BJ (cell line): ENCODE results near the gene CDH18. TPM values are rescaled to one million over a fixed set of nuclear protein-coding genes. Genes with fewer than 3 reads are reported as not detected.

Experiments used
- CTCF ChIA-PET: fragments of 350-600 bp; formaldehyde crosslinking; extraction: SDS; loops from one replicate; lab custom pipeline; 2021; ENCODE audit warnings: antibody characterized with exemption, inconsistent platforms; lab: Yijun Ruan, JAX
- POLR2A ChIA-PET: fragments of 300-600 bp; sonication (Branson Sonifier 250); formaldehyde crosslinking; extraction: SDS; loops from one replicate; lab custom pipeline; 2021; ENCODE audit warnings: antibody characterized with exemption; lab: Charles Lee
- DNase-seq: peaks from one replicate; pipeline ENCODE4 v3.0.0-alpha.2; 2011; ENCODE audit warnings: low read depth
- H3K27me3 ChIP-seq: 2 replicates; pipeline ENCODE4 v1.6.0; 2011; ENCODE audit warnings: low read length; ENCODE audit not compliant: control insufficient read depth, insufficient read depth
- H3K36me3 ChIP-seq: 2 replicates; pipeline ENCODE4 v1.5.1; 2011; ENCODE audit warnings: low read length; ENCODE audit not compliant: control insufficient read depth, insufficient read depth
- H3K4me3 ChIP-seq: 2 replicates; pipeline ENCODE4 v1.5.1; 2011; ENCODE audit warnings: low read depth, mild to moderate bottlenecking, control low read depth, low read length
- CTCF ChIP-seq: IDR thresholded peaks from 2 replicates; pipeline ENCODE4 v1.5.1; 2011; ENCODE audit warnings: low read depth, mild to moderate bottlenecking, control low read depth, inconsistent platforms, low read length, moderate library complexity; ENCODE audit not compliant: insufficient read depth
- polyA plus RNA-seq: library from polyadenylated mRNA; depleted of rRNA; stranded (reverse); fragments of >200 nt; gene quantifications from 2 replicates; pipeline ENCODE4 v1.2.3, GENCODE V29; 2011

The CDH18 gene
- polyA plus RNA-seq, 1 experiment, result 0.31 TPM

GRCh38 chr5:19532936-19533335 is 455.1 kb downstream of the CDH18 start:
- no peak for TF ChIP-seq CTCF
- DNase-seq, result no peak
- Histone ChIP-seq H3K27me3 (no peaks in the 10 kb centered on the region), H3K4me3 (no peak overlapping the region), H3K36me3 (no peaks in the 10 kb centered on the region)
- POLR2A ChIA-PET, result no interaction called here
- CTCF ChIA-PET, result no interaction called here

GRCh38 chr5:19531374-19531952 is 456.5 kb downstream of the CDH18 start:
- Histone ChIP-seq H3K27me3 (no peaks in the 10 kb centered on the region), H3K36me3 (no peaks in the 10 kb centered on the region), H3K4me3 (no peak overlapping the region)
- TF ChIP-seq CTCF, result no peak
- no peak for DNase-seq
- CTCF ChIA-PET, result no interaction called here
- POLR2A ChIA-PET, result no interaction called here

GRCh38 chr5:19519448-19519847 is 468.6 kb downstream of the CDH18 start:
- no peak for DNase-seq
- Histone ChIP-seq H3K27me3 (no peaks in the 10 kb centered on the region), H3K4me3 (no peak overlapping the region), H3K36me3 (no peaks in the 10 kb centered on the region)
- CTCF ChIA-PET, result no interaction called here
- TF ChIP-seq CTCF, result no peak
- POLR2A ChIA-PET, result no interaction called here

DNA sequence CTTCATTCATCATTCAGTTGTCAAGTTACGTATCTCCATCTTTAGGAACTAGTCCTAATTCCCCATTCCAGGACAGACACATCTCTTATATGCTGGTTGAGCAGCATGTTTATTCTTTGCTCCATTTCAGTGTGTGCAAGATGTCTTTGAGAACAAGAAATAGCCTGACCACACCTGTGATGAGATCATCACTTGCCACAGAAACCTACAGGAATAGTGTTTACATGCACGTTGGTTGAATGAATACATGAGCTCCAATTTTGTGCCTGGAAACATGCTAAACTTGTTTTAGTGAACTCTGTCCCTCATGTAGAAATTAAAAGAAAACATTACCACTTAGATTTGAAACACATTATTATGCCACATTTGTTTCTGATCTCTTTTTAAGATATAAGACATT is 489.1 kb downstream of the CDH18 start:
- no peak overlapping the region for H3K4me3 ChIP-seq
- TF ChIP-seq CTCF, result no peak
- POLR2A ChIA-PET, result no interaction called here
- H3K36me3 ChIP-seq, result no peaks in the 10 kb centered on the region
- CTCF ChIA-PET, result no interaction called here
- no peaks in the 10 kb centered on the region for H3K27me3 ChIP-seq
- DNase-seq, result no peak

GRCh38 chr5:19497229-19497815 is 490.7 kb downstream of the CDH18 start:
- no peaks in the 10 kb centered on the region for H3K27me3 ChIP-seq
- H3K36me3 ChIP-seq, result no peaks in the 10 kb centered on the region
- TF ChIP-seq CTCF, result no peak
- ChIA-PET CTCF (no interaction called here), POLR2A (no interaction called here)
- DNase-seq, result no peak
- H3K4me3 ChIP-seq, result no peak overlapping the region
